GM21529 (cell line): ENCODE data around the gene CAPN3.

ENCODE experiments used
- ATAC-seq: cut with Tn5 transposase; IDR thresholded peaks from one replicate; pipeline ENCODE4 v1.9.1; 2021; ENCODE audit not compliant: unreplicated experiment

Gene CAPN3

GRCh38 chr15:42355291-42355690 lies 4.0 kb upstream of the CAPN3 start:
- no peak for ATAC-seq

- no peak for ATAC-seq
Measured at GRCh38 chr15:42356851-42357250, 2.5 kb upstream of the CAPN3 start.

GRCh38 chr15:42358141-42358540 lies 1.2 kb upstream of the CAPN3 start:
- ATAC-seq = no peak

- ATAC-seq = no peak
Measured at GRCh38 chr15:42359985-42360384, 684 bp downstream of the CAPN3 start.

- no peak for ATAC-seq
Measured at GRCh38 chr15:42360535-42361112, 1.3 kb downstream of the CAPN3 start.

GRCh38 chr15:42363487-42363886 lies 4.2 kb downstream of the CAPN3 start:
- no peak for ATAC-seq

- no peak for ATAC-seq
Measured at GRCh38 chr15:42363942-42364341, 4.6 kb downstream of the CAPN3 start.

GRCh38 chr15:42364529-42364928 lies 5.2 kb downstream of the CAPN3 start:
- ATAC-seq = no peak

GRCh38 chr15:42365921-42366550 lies 6.7 kb downstream of the CAPN3 start:
- no peak for ATAC-seq

- no peak for ATAC-seq
Measured at GRCh38 chr15:42367041-42367440, 7.7 kb downstream of the CAPN3 start.

- ATAC-seq = no peak
Measured at GRCh38 chr15:42368096-42368495, 8.8 kb downstream of the CAPN3 start.

- ATAC-seq = no peak
Measured at GRCh38 chr15:42371096-42371495, 11.8 kb downstream of the CAPN3 start.

GRCh38 chr15:42373274-42373673 lies 14.0 kb downstream of the CAPN3 start:
- ATAC-seq = no peak

- ATAC-seq = no peak
Measured at GRCh38 chr15:42373936-42374335, 14.6 kb downstream of the CAPN3 start.

- no peak for ATAC-seq
Measured at GRCh38 chr15:42374810-42375209, 15.5 kb downstream of the CAPN3 start.

- no peak for ATAC-seq
Measured at GRCh38 chr15:42375252-42375651, 16.0 kb downstream of the CAPN3 start.

- no peak for ATAC-seq
Measured at GRCh38 chr15:42375941-42376340, 16.6 kb downstream of the CAPN3 start.

- no peak for ATAC-seq
Measured at GRCh38 chr15:42378011-42378410, 18.7 kb downstream of the CAPN3 start.

GRCh38 chr15:42384597-42384996 lies 25.3 kb downstream of the CAPN3 start:
- no peak for ATAC-seq

- no peak for ATAC-seq
Measured at GRCh38 chr15:42385206-42385979, 26.1 kb downstream of the CAPN3 start.

GRCh38 chr15:42385980-42386700 lies 26.8 kb downstream of the CAPN3 start:
- no peak for ATAC-seq

- no peak for ATAC-seq
Measured at GRCh38 chr15:42387603-42388002, 28.3 kb downstream of the CAPN3 start.
